MM.1S (cell line): ENCODE data around the gene ZNF808.
"Not testable (repeated sequence)": the region's sequence is repeated elsewhere in the genome, so short reads cannot be mapped to it uniquely, and the experiment has no call there.

ENCODE experiments used
- DNase-seq: peaks from one replicate; pipeline ENCODE4 v3.0.0-alpha.2; 2015
- H2AFZ ChIP-seq: fragments of 300-600 bp; sonication (generic); 2 replicates; pipeline ENCODE4 v1.6.0; 2016; ENCODE audit warnings: antibody characterized with exemption, low read length
- H3F3A ChIP-seq: fragments of 300-600 bp; sonication (generic); 2 replicates; pipeline ENCODE4 v1.6.1; 2016; ENCODE audit warnings: mild to moderate bottlenecking, antibody characterized with exemption, low read length, moderate library complexity, mixed read lengths; ENCODE audit not compliant: insufficient read depth
- H3K27ac ChIP-seq: fragments of 300-600 bp; sonication (generic); 2 replicates; pipeline ENCODE4 v1.5.1; 2016; ENCODE audit warnings: mild to moderate bottlenecking, low read length
- H3K27me3 ChIP-seq: fragments of 300-600 bp; sonication (generic); replicated peaks from 2 replicates; pipeline ENCODE4 v1.6.0; 2016; ENCODE audit warnings: low read length; ENCODE audit not compliant: insufficient read depth
- H3K36me3 ChIP-seq: fragments of 300-600 bp; sonication (generic); replicated peaks from 2 replicates; pipeline ENCODE4 v1.6.1; 2016; ENCODE audit warnings: mild to moderate bottlenecking, low read length, mixed read lengths; ENCODE audit not compliant: insufficient read depth
- H3K4me1 ChIP-seq: fragments of 300-600 bp; sonication (generic); 2 replicates; pipeline ENCODE4 v1.6.1; 2016; ENCODE audit warnings: low read length, mixed read lengths
- H3K4me2 ChIP-seq: fragments of 300-600 bp; sonication (generic); 2 replicates; pipeline ENCODE4 v1.6.0; 2016; ENCODE audit warnings: low read depth, low read length
- H3K4me3 ChIP-seq: fragments of 300-600 bp; sonication (generic); 2 replicates; pipeline ENCODE4 v1.5.1; 2016; ENCODE audit warnings: low read length, mixed read lengths
- H3K79me2 ChIP-seq: fragments of 300-600 bp; sonication (generic); 2 replicates; pipeline ENCODE4 v1.6.1; 2016; ENCODE audit warnings: mixed run types, low read length, mixed read lengths
- H3K9ac ChIP-seq: fragments of 300-600 bp; sonication (generic); 2 replicates; pipeline ENCODE4 v1.6.1; 2016; ENCODE audit warnings: low read length, mixed read lengths
- H3K9me2 ChIP-seq: fragments of 300-600 bp; sonication (generic); replicated peaks from 2 replicates; pipeline ENCODE4 v1.6.1; 2016; ENCODE audit warnings: mild to moderate bottlenecking, low read length, mixed read lengths; ENCODE audit not compliant: insufficient read depth
- H3K9me3 ChIP-seq: fragments of 300-600 bp; sonication (generic); replicated peaks from 2 replicates; pipeline ENCODE4 v1.6.1; 2016; ENCODE audit warnings: mild to moderate bottlenecking, low read length, mixed read lengths; ENCODE audit not compliant: insufficient read depth
- H4K20me1 ChIP-seq: fragments of 300-600 bp; sonication (generic); 2 replicates; pipeline ENCODE4 v1.6.1; 2016; ENCODE audit warnings: mild to moderate bottlenecking, low read length, moderate library complexity, mixed read lengths; ENCODE audit not compliant: insufficient read depth
- EZH2 ChIP-seq: fragments of 300-600 bp; sonication (generic); optimal IDR thresholded peaks from 2 replicates; pipeline ENCODE3; 2017; ENCODE audit warnings: low read depth, mild to moderate bottlenecking, antibody characterized with exemption, low read length, mixed read lengths
- EZH2phosphoT487 ChIP-seq: fragments of 300-600 bp; sonication (generic); IDR thresholded peaks from 2 replicates; pipeline ENCODE4 v1.6.1; 2018; ENCODE audit warnings: antibody characterized with exemption, low read length
- TF ChIP-seq, protein P1 (sequence below): fragments of 300-600 bp; sonication (generic); IDR thresholded peaks from 2 replicates; pipeline ENCODE4 v1.5.1; 2016; ENCODE audit warnings: antibody characterized with exemption, low read length, mixed read lengths

ZNF808 gene

GRCh38 chr19:52599241-52599640 is 71.8 kb downstream of the ZNF808 start:
- Histone ChIP-seq H3K27me3 (no peaks in the 10 kb centered on the region), H3K9me2 (no peaks in the 10 kb centered on the region), H3K4me1 (no peaks in the 10 kb centered on the region), H3K27ac (no peak overlapping the region), H3F3A (no peaks in the 10 kb centered on the region), H2AFZ (no peak overlapping the region), H3K36me3 (no peaks in the 10 kb centered on the region), H3K9me3 (no peaks in the 10 kb centered on the region), H4K20me1 (no peaks in the 10 kb centered on the region), H3K79me2 (no peaks in the 10 kb centered on the region), H3K4me2 (no peak overlapping the region), H3K4me3 (no peak overlapping the region), H3K9ac (no peak overlapping the region)
- no peak for DNase-seq
- TF ChIP-seq EZH2phosphoT487 (no peak), EZH2 (no peak)
- TF ChIP-seq, protein P1, sequence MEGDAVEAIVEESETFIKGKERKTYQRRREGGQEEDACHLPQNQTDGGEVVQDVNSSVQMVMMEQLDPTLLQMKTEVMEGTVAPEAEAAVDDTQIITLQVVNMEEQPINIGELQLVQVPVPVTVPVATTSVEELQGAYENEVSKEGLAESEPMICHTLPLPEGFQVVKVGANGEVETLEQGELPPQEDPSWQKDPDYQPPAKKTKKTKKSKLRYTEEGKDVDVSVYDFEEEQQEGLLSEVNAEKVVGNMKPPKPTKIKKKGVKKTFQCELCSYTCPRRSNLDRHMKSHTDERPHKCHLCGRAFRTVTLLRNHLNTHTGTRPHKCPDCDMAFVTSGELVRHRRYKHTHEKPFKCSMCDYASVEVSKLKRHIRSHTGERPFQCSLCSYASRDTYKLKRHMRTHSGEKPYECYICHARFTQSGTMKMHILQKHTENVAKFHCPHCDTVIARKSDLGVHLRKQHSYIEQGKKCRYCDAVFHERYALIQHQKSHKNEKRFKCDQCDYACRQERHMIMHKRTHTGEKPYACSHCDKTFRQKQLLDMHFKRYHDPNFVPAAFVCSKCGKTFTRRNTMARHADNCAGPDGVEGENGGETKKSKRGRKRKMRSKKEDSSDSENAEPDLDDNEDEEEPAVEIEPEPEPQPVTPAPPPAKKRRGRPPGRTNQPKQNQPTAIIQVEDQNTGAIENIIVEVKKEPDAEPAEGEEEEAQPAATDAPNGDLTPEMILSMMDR = no peak

GRCh38 chr19:52600639-52601024 is 73.2 kb downstream of the ZNF808 start:
- no peaks in the 10 kb centered on the region for H3F3A ChIP-seq
- no peaks in the 10 kb centered on the region for H4K20me1 ChIP-seq
- no peak overlapping the region; the same call in 1 of the 2 replicates for H2AFZ ChIP-seq
- no peak overlapping the region for H3K9ac ChIP-seq
- no peaks in the 10 kb centered on the region for H3K27me3 ChIP-seq
- no peaks in the 10 kb centered on the region for H3K9me3 ChIP-seq
- no peaks in the 10 kb centered on the region for H3K36me3 ChIP-seq
- H3K9me2 ChIP-seq = no peaks in the 10 kb centered on the region
- H3K4me2 ChIP-seq = peak overlapping the region; percentile 60; the same call in 1 of the 2 replicates
- TF ChIP-seq EZH2 (no peak), EZH2phosphoT487 (no peak)
- TF ChIP-seq, protein P1 = no peak
- peak overlapping the region; percentile 63 for H3K4me3 ChIP-seq
- no peaks in the 10 kb centered on the region for H3K4me1 ChIP-seq
- no peak overlapping the region for H3K27ac ChIP-seq
- H3K79me2 ChIP-seq = no peaks in the 10 kb centered on the region
- DNase-seq = no peak

DNA sequence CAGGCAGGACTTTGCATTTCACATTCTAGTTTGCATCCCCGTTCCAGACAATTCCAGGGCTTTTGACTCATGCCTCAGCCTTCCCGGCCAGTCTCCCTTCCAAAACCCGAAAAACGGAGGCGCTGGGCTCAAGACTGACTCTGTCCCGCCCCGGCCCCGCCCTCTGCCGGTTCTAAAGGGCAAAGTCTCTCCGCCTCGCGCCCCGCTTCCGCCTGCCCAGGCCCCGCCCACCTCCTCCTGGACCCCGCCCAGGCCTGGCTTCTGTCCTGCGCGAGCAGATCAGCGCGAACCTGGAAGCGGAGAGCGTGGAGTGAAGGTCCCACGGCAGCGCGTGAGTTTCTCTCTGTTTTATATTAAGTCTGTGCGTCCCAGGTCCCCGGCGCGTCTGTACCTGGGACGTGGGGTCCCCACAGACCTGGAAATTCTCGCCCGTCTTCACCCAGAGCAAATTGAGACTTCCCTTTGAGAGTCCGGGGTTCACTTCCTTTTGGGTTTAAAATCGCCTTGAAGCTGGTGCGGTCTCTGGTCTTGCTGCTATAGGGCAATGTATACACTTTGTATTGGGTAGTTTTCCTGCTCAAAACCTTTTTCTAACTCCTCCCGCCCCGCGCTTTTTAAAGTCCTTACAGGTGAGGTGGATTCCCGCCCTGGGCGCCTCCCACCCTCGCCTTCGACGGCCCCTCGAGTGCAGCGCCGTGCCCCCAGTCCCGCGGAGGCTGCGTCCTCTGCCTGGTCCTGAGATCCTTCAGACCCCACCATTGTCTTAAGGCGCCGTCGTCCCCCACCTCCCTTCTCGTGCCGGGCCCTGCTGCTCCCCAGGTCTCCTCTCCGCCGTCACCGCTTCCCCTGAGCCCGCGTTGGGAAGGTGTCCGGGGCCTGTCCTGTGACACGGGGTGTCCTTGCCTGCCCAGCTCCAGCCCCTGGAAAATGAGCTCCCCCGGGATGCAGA is 73.8 kb downstream of the ZNF808 start:
- H2AFZ ChIP-seq = peak overlapping the region; percentile 72
- H3K27me3 ChIP-seq = no peaks in the 10 kb centered on the region
- no peaks in the 10 kb centered on the region for H3K36me3 ChIP-seq
- H3K4me1 ChIP-seq = no peaks in the 10 kb centered on the region
- no peak overlapping the region for H3K27ac ChIP-seq
- no peaks in the 10 kb centered on the region for H3K9me3 ChIP-seq
- H3K79me2 ChIP-seq = no peaks in the 10 kb centered on the region
- TF ChIP-seq EZH2 (no peak), EZH2phosphoT487 (no peak)
- TF ChIP-seq, protein P1 = no peak; the same call in 1 of the 2 replicates
- H3K4me3 ChIP-seq = peak overlapping the region; percentile 63
- peak; percentile 71 for DNase-seq
- H3K9me2 ChIP-seq = no peaks in the 10 kb centered on the region
- peak overlapping the region; percentile 25; the same call in 1 of the 2 replicates for H3K9ac ChIP-seq
- no peaks in the 10 kb centered on the region for H3F3A ChIP-seq
- H4K20me1 ChIP-seq = no peaks in the 10 kb centered on the region
- H3K4me2 ChIP-seq = peak overlapping the region; percentile 60

DNA sequence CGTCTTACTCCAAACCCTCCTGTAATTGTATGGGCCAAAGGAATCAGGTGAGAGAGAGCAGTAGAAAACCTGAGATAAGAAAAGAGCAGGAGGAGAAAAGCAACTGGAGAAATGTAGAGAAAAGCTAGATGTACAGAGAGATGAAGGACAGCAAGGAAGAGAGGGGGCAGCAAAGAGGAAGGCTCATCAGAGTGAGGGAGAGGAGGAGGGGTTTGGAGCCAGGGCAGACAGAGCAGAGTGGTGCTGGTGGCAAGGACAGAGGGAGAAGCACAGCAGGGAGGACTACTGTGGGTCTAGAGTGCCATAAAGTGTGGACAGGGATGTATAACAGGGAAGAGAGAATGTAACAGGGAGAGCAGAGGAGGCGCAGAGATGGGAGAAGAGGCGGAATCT is 74.5 kb downstream of the ZNF808 start:
- H3F3A ChIP-seq, DNase-seq: not testable (repeated sequence)

More for the DNA sequence above, 74.5 kb downstream of the ZNF808 start:
- H3K79me2 ChIP-seq, H3K4me3 ChIP-seq, H3K27ac ChIP-seq, H4K20me1 ChIP-seq, H3K36me3 ChIP-seq, H3K4me1 ChIP-seq, H3K27me3 ChIP-seq, H3K9ac ChIP-seq, H3K9me3 ChIP-seq, H3K9me2 ChIP-seq, H2AFZ ChIP-seq: not testable (repeated sequence)
- peak overlapping the region; percentile 60; the same call in 1 of the 2 replicates for H3K4me2 ChIP-seq
